Neural progenitor cell (in vitro differentiated cells): ENCODE data around the gene CAPRIN2. TPM values are rescaled to one million over a fixed set of nuclear protein-coding genes. Genes with fewer than 3 reads are reported as not detected.

Experiments used
- DNase-seq: peaks from one replicate; pipeline ENCODE4 v3.0.0-alpha.2; 2016; ENCODE audit warnings: low spot score
- H2AFZ ChIP-seq: fragments of 200-600 bp; sonication (generic); replicated peaks from 2 replicates; pipeline ENCODE4 v1.6.1; 2016; ENCODE audit warnings: antibody characterized with exemption
- H3F3A ChIP-seq: fragments of 200-600 bp; sonication (generic); 2 replicates; pipeline ENCODE4 v1.6.1; 2016; ENCODE audit warnings: antibody characterized with exemption, low read depth
- H3K27ac ChIP-seq: fragments of 200-600 bp; sonication (generic); 2 replicates; pipeline ENCODE4 v1.5.1; 2016; ENCODE audit warnings: mild to moderate bottlenecking
- H3K27me3 ChIP-seq: fragments of 200-600 bp; sonication (generic); 2 replicates; pipeline ENCODE4 v1.6.1; 2016; ENCODE audit warnings: mild to moderate bottlenecking, moderate library complexity
- H3K36me3 ChIP-seq: fragments of 200-600 bp; sonication (generic); 2 replicates; pipeline ENCODE4 v1.5.1; 2016
- H3K4me1 ChIP-seq: fragments of 200-600 bp; sonication (generic); 2 replicates; pipeline ENCODE4 v1.6.1; 2016; ENCODE audit warnings: mixed run types
- H3K4me2 ChIP-seq: fragments of 200-600 bp; sonication (generic); 2 replicates; pipeline ENCODE4 v1.6.1; 2016
- H3K4me3 ChIP-seq: fragments of 200-600 bp; sonication (generic); 2 replicates; pipeline ENCODE4 v1.5.1; 2016
- H3K79me2 ChIP-seq: fragments of 200-600 bp; sonication (generic); 2 replicates; pipeline ENCODE4 v1.6.1; 2016; ENCODE audit warnings: low read depth
- H3K9ac ChIP-seq: fragments of 200-600 bp; sonication (generic); 2 replicates; pipeline ENCODE4 v1.6.1; 2016
- H3K9me3 ChIP-seq: fragments of 200-600 bp; sonication (generic); 2 replicates; pipeline ENCODE4 v1.5.1; 2016; ENCODE audit warnings: low read depth
- H4K20me1 ChIP-seq: fragments of 200-600 bp; sonication (generic); 2 replicates; pipeline ENCODE4 v1.6.1; 2016; ENCODE audit warnings: low read depth
- H3K27ac Mint-ChIP-seq: 3 replicates; pipeline ENCODE4 v1.8.0; 2021; ENCODE audit warnings: mixed read lengths
- H3K27me3 Mint-ChIP-seq: 2 replicates; pipeline ENCODE4 v1.8.0; 2022; ENCODE audit warnings: low read depth, mild to moderate bottlenecking, inconsistent platforms, moderate library complexity, mixed read lengths; ENCODE audit not compliant: insufficient read depth
- H3K36me3 Mint-ChIP-seq: 3 replicates; pipeline ENCODE4 v1.8.0; 2021; ENCODE audit warnings: mixed read lengths
- H3K4me1 Mint-ChIP-seq: 3 replicates; pipeline ENCODE4 v1.8.0; 2021; ENCODE audit warnings: mixed read lengths
- H3K4me3 Mint-ChIP-seq: 3 replicates; pipeline ENCODE4 v1.8.0; 2021; ENCODE audit warnings: mild to moderate bottlenecking, moderate library complexity, mixed read lengths
- H3K9me3 Mint-ChIP-seq: 3 replicates; pipeline ENCODE4 v1.8.0; 2020; ENCODE audit warnings: mixed read lengths
- CTCF ChIP-seq: fragments of 200-600 bp; sonication (generic); IDR thresholded peaks from 2 replicates; pipeline ENCODE4 v1.5.1; 2017; ENCODE audit warnings: antibody characterized with exemption, mild to moderate bottlenecking
- EZH2 ChIP-seq: fragments of 200-600 bp; sonication (generic); IDR thresholded peaks from 2 replicates; pipeline ENCODE4 v1.6.1; 2017; ENCODE audit warnings: antibody characterized with exemption, mild to moderate bottlenecking, moderate library complexity
- EZH2phosphoT487 ChIP-seq: fragments of 200-600 bp; sonication (generic); IDR thresholded peaks from 2 replicates; pipeline ENCODE4 v1.6.1; 2017; ENCODE audit warnings: antibody characterized with exemption
- total RNA-seq: library from RNA; depleted of rRNA; stranded (reverse); fragments of >200 nt; gene quantifications from 2 replicates; pipeline ENCODE4 v1.2.3, GENCODE V29; 2015; ENCODE audit warnings: low replicate concordance

CAPRIN2 gene
- total RNA-seq, 1 donor from 2014 or later = 53.2 TPM

- TF ChIP-seq EZH2 = no peak
- TF ChIP-seq CTCF = no peak
- TF ChIP-seq EZH2phosphoT487 = no peak
- Histone ChIP-seq H3K4me2 (no peak overlapping the region), H3K9ac (no peak overlapping the region), H3F3A (no peaks in the 10 kb centered on the region), H3K27ac (no peak overlapping the region), H3K4me3 (no peak overlapping the region), H3K79me2 (peaks cover 61% of the 10 kb centered on the region), H4K20me1 (peaks cover 7% of the 10 kb centered on the region), H3K4me1 (no peaks in the 10 kb centered on the region), H2AFZ (no peak overlapping the region), H3K36me3 (peaks cover 10% of the 10 kb centered on the region), H3K9me3 (no peaks in the 10 kb centered on the region), H3K27me3 (no peaks in the 10 kb centered on the region)
- DNase-seq = no peak
- Mint-ChIP-seq H3K27me3 (no peaks in the 10 kb centered on the region), H3K9me3 (peaks cover 6% of the 10 kb centered on the region), H3K36me3 (peaks cover 33% of the 10 kb centered on the region), H3K4me3 (no peak overlapping the region), H3K27ac (no peak overlapping the region), H3K4me1 (no peaks in the 10 kb centered on the region)
Measured at GRCh38 chr12:30744321-30744720, 10.4 kb downstream of the CAPRIN2 start.

- Histone ChIP-seq H3K36me3 (peaks cover 14% of the 10 kb centered on the region), H3K9me3 (no peaks in the 10 kb centered on the region), H3K9ac (no peak overlapping the region), H3K4me1 (no peaks in the 10 kb centered on the region), H3F3A (no peaks in the 10 kb centered on the region), H4K20me1 (peaks cover 6% of the 10 kb centered on the region), H3K4me2 (no peak overlapping the region), H3K4me3 (no peak overlapping the region), H2AFZ (no peak overlapping the region), H3K27ac (no peak overlapping the region), H3K27me3 (no peaks in the 10 kb centered on the region), H3K79me2 (peaks cover 42% of the 10 kb centered on the region)
- Mint-ChIP-seq H3K4me3 (no peak overlapping the region), H3K4me1 (no peaks in the 10 kb centered on the region), H3K27me3 (peaks cover 2% of the 10 kb centered on the region), H3K9me3 (no peaks in the 10 kb centered on the region), H3K36me3 (peaks cover 32% of the 10 kb centered on the region), H3K27ac (no peak overlapping the region)
- no peak for DNase-seq
- no peak for TF ChIP-seq EZH2phosphoT487
- TF ChIP-seq CTCF = no peak
- TF ChIP-seq EZH2 = no peak
Measured at GRCh38 chr12:30740274-30740673, 14.5 kb downstream of the CAPRIN2 start.

- H3K9me3 ChIP-seq = no peaks in the 10 kb centered on the region
- no peak overlapping the region for H2AFZ ChIP-seq
- H4K20me1 ChIP-seq = peaks cover 6% of the 10 kb centered on the region
- no peak overlapping the region for H3K27ac Mint-ChIP-seq
- no peak overlapping the region for H3K27ac ChIP-seq
- no peaks in the 10 kb centered on the region for H3K4me1 ChIP-seq
- no peaks in the 10 kb centered on the region for H3K27me3 ChIP-seq
- no peaks in the 10 kb centered on the region for H3F3A ChIP-seq
- no peaks in the 10 kb centered on the region for H3K9me3 Mint-ChIP-seq
- H3K36me3 Mint-ChIP-seq = peaks cover 37% of the 10 kb centered on the region
- peaks cover 36% of the 10 kb centered on the region for H3K79me2 ChIP-seq
- H3K4me1 Mint-ChIP-seq = no peaks in the 10 kb centered on the region
- H3K4me3 ChIP-seq = no peak overlapping the region
- DNase-seq = no peak
- TF ChIP-seq CTCF = no peak
- no peak for TF ChIP-seq EZH2
- no peak for TF ChIP-seq EZH2phosphoT487
- peaks cover 14% of the 10 kb centered on the region for H3K36me3 ChIP-seq
- no peak overlapping the region for H3K9ac ChIP-seq
- H3K27me3 Mint-ChIP-seq = peaks cover 2% of the 10 kb centered on the region
- H3K4me3 Mint-ChIP-seq = no peak overlapping the region
- H3K4me2 ChIP-seq = no peak overlapping the region
Measured at GRCh38 chr12:30739020-30739419, 15.7 kb downstream of the CAPRIN2 start.
